ACC112 (cell line): ENCODE measurements around the gene AGAP1.

ENCODE experiments used
- H2AFZ ChIP-seq: fragments of 200-600 bp; sonication (generic); one replicate; pipeline ENCODE4 v1.6.0; 2017; ENCODE audit warnings: antibody characterized with exemption, low read length; ENCODE audit not compliant: unreplicated experiment
- H3K27ac ChIP-seq: fragments of 200-600 bp; sonication (generic); 2 replicates; pipeline ENCODE4 v1.5.1; 2014; ENCODE audit warnings: low read depth, mild to moderate bottlenecking, antibody characterized with exemption, low read length, moderate library complexity
- H3K27me3 ChIP-seq: fragments of 200-600 bp; sonication (generic); 2 replicates; pipeline ENCODE4 v1.6.1; 2014; ENCODE audit warnings: mild to moderate bottlenecking, antibody characterized with exemption, low read length, moderate library complexity, mixed read lengths; ENCODE audit not compliant: insufficient read depth
- H3K36me3 ChIP-seq: fragments of 200-600 bp; sonication (generic); 2 replicates; pipeline ENCODE4 v1.6.1; 2016; ENCODE audit warnings: mild to moderate bottlenecking, antibody characterized with exemption, low read length, moderate library complexity, mixed read lengths; ENCODE audit not compliant: insufficient read depth
- H3K4me1 ChIP-seq: fragments of 200-600 bp; sonication (generic); one replicate; pipeline ENCODE4 v1.6.1; 2016; ENCODE audit warnings: low read length, mixed read lengths; ENCODE audit not compliant: insufficient read depth, unreplicated experiment, control insufficient read depth
- H3K4me3 ChIP-seq: fragments of 200-600 bp; sonication (generic); 2 replicates; pipeline ENCODE4 v1.5.1; 2014; ENCODE audit warnings: mild to moderate bottlenecking, low read depth, low read length
- H3K79me2 ChIP-seq: fragments of 200-600 bp; sonication (generic); one replicate; pipeline ENCODE4 v1.6.0; 2016; ENCODE audit warnings: low read length; ENCODE audit not compliant: control insufficient read depth, unreplicated experiment, insufficient read depth

AGAP1 gene

DNA sequence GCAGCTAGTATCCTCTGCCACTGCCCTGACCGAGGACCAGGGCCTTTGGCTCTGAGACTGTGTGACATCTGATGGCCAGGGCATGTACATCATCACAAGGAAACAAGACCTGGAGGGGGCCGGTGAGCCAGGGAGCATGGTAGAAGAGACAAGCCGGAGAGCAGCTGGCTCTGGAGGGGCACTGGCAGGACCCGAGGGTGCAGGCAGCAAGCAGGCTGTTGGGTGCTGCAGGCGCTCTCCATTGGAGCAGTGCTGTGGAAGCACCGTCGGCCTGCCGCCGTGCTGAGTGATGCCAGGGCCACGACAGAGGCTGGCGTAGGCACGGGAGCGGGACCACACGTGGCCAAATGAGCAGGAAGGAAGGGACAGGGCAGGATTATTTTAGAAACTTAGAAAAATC is 339.1 kb downstream of the AGAP1 start:
- peaks cover 2% of the 10 kb centered on the region for H3K4me1 ChIP-seq
- H3K36me3 ChIP-seq, result no peaks in the 10 kb centered on the region
- no peaks in the 10 kb centered on the region for H3K27me3 ChIP-seq
- no peak overlapping the region for H3K27ac ChIP-seq
- no peaks in the 10 kb centered on the region for H3K79me2 ChIP-seq
- H3K4me3 ChIP-seq, result no peak overlapping the region
- no peak overlapping the region for H2AFZ ChIP-seq

DNA sequence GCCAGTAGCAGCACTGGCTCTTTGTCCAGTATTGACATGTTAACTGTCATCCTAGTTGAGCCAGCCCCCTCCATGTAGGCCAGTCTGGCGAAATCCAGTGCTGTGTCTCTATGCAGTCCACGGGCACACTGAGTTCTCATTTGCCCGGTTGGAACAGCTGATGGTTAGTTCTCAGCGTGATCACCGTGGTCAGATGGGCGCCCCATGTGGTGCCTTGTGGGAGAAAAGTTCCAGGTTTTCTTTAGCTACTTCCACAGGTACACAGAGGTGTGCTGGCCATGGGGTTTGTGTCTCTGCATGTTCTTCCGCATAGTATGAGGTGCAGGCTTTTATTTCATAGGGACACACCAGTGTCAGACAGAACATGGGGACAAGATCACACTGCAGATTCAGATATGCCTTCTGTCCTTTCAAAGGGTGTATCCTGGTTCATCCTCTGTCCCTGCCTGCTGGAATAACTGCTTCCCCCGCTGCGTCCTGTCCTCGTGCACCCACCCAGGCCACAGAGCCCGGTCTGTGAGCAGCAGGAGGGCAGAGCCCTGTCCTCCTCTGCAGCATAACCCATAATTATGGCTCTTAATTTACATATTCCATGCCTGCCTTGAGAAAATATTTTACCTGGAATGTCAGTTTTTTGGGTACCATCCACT is 340.3 kb downstream of the AGAP1 start:
- no peaks in the 10 kb centered on the region for H3K79me2 ChIP-seq
- H3K27me3 ChIP-seq, result no peaks in the 10 kb centered on the region
- H3K27ac ChIP-seq, result no peak overlapping the region
- no peak overlapping the region for H2AFZ ChIP-seq
- H3K4me3 ChIP-seq, result no peak overlapping the region
- no peaks in the 10 kb centered on the region for H3K36me3 ChIP-seq
- H3K4me1 ChIP-seq, result no peaks in the 10 kb centered on the region

DNA sequence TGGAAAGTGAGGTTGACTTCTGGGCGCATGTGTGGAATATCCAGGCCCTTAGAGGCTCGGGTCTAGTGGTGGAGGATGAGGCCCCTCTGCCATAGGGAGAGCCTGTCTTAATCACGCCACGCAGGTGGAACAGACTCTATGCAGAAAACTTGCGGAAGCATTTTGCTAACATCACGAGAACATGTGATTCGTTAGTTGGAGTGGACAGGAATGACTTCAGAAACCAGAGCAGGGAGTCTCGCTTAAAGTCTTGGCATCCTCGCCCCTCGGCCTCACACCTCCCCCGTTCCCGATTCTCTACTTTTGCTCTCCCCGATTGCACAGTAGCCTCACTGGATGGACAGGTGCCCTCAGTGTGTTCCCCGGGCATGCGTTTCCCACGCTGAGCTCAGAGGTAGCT is 340.9 kb downstream of the AGAP1 start:
- H3K4me3 ChIP-seq, result no peak overlapping the region
- H3K27ac ChIP-seq, result no peak overlapping the region
- H3K27me3 ChIP-seq, result no peaks in the 10 kb centered on the region
- no peaks in the 10 kb centered on the region for H3K4me1 ChIP-seq
- H2AFZ ChIP-seq, result no peak overlapping the region
- H3K36me3 ChIP-seq, result no peaks in the 10 kb centered on the region
- H3K79me2 ChIP-seq, result no peaks in the 10 kb centered on the region

DNA sequence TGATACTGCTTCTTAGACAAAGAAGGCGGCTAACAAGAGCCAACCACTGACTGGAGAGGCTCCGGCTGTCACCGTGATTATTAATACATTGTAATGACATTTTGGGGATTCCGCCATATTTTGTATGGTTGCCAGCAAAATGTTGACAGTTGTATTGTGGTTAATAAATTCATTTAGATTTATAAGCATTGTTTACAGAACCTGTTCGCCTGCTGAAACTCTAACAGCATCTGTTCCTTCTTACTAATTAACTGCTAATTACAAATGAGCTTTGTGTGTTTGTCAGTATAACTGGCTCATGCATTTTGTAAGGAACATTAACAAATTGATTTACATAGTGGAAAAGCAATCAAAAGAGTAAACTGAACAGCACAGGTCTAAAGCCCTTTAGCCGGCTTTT is 342.0 kb downstream of the AGAP1 start:
- no peaks in the 10 kb centered on the region for H3K79me2 ChIP-seq
- no peak overlapping the region for H3K4me3 ChIP-seq
- no peak overlapping the region for H2AFZ ChIP-seq
- H3K4me1 ChIP-seq, result no peaks in the 10 kb centered on the region
- H3K27me3 ChIP-seq, result no peaks in the 10 kb centered on the region
- H3K36me3 ChIP-seq, result no peaks in the 10 kb centered on the region
- no peak overlapping the region for H3K27ac ChIP-seq

DNA sequence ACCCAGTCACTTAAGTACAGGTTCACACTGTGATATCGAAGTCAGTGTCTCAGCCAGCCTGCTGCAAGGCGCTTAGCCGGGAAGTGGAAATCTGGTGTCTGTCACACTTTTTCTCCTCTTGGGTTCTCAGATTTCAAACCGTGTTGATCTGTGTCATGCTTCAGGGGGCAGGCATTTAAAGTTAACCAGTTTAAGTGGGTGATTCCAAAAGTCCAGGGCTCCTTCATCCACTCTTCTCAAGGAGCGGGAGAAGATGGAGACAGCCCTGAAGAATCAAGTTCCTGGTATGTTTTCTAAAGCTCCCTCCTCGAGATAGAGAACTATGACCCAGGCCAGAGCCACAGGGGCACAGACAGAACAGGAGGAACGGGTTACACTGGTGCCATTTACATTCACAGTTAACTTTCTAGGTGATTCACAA is 342.7 kb downstream of the AGAP1 start:
- H3K27ac ChIP-seq, result no peak overlapping the region
- no peaks in the 10 kb centered on the region for H3K36me3 ChIP-seq
- H3K4me3 ChIP-seq, result no peak overlapping the region
- H3K27me3 ChIP-seq, result no peaks in the 10 kb centered on the region
- no peaks in the 10 kb centered on the region for H3K4me1 ChIP-seq
- no peak overlapping the region for H2AFZ ChIP-seq
- no peaks in the 10 kb centered on the region for H3K79me2 ChIP-seq

DNA sequence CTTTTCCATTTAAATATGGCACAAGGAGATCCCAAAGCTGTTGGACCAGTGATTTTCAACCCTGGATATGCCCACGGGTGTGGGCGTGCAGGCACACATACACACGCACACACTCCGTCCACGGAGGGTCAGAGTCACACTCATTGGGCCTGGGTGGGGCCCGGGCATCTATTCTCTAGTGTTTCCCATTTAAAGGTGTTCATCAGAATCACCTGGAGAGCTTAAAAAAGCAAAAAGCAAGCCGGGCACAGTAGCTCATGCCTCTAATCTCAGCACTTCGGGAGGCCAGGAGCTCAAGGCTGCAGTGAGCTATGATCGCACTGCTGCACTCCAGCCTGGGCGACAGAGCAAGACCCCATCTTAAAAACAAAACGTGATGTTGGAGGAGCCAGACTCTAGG is 345.4 kb downstream of the AGAP1 start:
- H2AFZ ChIP-seq, result no peak overlapping the region
- H3K36me3 ChIP-seq, result no peaks in the 10 kb centered on the region
- H3K4me3 ChIP-seq, result no peak overlapping the region
- no peaks in the 10 kb centered on the region for H3K79me2 ChIP-seq
- no peak overlapping the region for H3K27ac ChIP-seq
- H3K4me1 ChIP-seq, result no peaks in the 10 kb centered on the region
- H3K27me3 ChIP-seq, result no peaks in the 10 kb centered on the region

DNA sequence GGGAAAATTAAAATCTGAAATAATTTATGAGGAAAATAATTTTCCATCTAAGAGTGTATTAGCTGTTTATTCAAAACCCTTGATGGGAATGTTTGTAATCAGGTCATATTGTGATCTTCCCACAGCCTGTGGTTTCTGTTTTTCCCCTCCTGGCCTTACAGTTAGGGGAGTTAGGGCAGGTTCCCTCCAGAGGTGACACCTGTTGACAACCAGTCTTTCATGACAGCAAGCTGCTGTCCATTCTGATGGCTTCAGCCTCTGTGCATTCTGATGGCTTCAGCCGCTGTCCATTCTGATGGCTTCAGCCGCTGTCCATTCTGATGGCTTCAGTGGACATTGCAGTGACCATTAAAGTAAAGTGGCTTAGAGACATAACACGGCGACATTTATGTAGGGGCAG is 346.1 kb downstream of the AGAP1 start:
- Histone ChIP-seq H3K27me3 (no peaks in the 10 kb centered on the region), H3K4me3 (no peak overlapping the region), H3K36me3 (no peaks in the 10 kb centered on the region), H3K27ac (no peak overlapping the region), H3K4me1 (no peaks in the 10 kb centered on the region), H2AFZ (no peak overlapping the region), H3K79me2 (no peaks in the 10 kb centered on the region)

DNA sequence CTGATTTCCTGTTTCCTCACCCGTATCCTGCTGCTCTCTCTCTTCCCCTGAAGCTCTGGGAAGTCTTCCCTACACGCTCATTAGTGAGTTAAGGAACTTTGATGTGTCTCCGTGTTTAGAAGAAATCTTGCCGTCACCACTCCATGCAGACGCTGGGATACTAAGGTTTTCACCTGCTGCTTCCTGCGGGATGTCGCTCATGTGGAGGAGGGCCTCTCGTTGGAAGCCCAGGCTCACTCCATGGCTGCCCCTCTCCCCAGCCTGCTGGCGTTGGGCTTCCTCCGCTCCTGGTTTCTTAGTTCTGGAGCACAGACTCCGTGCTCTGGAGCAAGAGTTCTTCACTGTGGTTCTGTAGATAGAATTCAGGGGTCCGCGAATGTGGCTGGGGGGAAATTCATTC is 348.0 kb downstream of the AGAP1 start:
- no peak overlapping the region for H2AFZ ChIP-seq
- no peak overlapping the region for H3K4me3 ChIP-seq
- no peaks in the 10 kb centered on the region for H3K27me3 ChIP-seq
- H3K79me2 ChIP-seq, result no peaks in the 10 kb centered on the region
- no peaks in the 10 kb centered on the region for H3K36me3 ChIP-seq
- H3K27ac ChIP-seq, result no peak overlapping the region
- H3K4me1 ChIP-seq, result no peaks in the 10 kb centered on the region

DNA sequence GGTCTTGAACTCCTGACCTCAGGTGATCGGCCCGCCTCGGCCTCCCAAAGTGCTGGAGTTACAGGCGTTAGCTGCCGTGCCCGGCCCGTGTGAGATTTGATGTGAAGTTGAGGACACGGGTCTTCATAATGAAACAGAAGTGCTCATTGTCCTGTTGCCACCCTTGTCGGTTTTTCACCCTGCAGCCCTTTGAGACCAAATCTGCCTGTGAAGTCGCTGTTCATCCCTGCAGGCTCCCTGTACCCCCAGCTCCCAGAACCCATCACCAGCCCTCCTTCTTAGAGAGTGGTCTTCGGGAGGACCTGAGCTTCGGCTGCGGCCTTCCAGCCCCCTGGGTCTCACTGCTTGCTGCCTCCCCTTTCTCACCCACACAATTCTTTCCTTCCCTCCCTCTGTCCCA is 349.1 kb downstream of the AGAP1 start:
- Histone ChIP-seq H2AFZ (no peak overlapping the region), H3K36me3 (no peaks in the 10 kb centered on the region), H3K27me3 (no peaks in the 10 kb centered on the region), H3K4me3 (no peak overlapping the region), H3K79me2 (no peaks in the 10 kb centered on the region), H3K27ac (no peak overlapping the region), H3K4me1 (no peaks in the 10 kb centered on the region)

DNA sequence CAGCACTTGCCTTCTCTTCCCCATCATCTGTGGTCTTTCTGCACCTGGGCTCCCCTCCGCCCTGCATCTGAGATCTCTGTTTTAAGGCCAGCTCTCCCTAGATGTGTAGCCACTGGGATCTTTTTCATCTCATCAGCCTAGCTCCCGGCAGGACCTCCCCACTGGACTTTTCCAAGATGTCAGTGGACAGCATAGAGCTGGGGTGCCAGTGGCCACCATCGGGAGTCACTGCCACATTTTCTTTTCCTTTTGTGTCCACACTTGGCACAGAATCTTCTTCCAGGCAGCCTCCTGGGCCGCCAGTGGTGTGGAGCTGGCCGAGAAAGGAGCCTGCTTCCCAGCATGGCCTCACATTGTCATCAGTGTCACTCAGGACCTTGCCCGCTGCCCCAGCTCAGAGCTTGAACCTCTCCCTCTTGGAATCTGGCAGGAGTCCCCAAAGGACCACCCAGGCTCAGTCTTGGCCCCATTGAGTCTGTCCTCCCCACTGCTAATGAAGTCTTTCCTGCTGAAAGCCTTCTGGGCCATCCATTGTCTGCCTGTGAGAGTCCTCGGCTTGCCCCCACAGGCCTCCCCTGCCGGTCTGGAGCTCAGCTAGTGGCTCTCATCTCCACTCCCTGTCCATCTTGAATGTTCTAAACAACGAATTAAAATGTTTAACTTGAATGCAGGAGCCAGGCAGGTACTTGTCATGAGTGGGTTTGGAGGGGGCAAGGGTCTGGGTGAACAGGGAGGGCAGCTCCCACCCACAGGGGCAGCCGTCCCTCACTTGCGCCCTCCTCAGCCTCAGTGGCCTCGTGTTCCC is 349.9 kb downstream of the AGAP1 start:
- no peak overlapping the region for H3K4me3 ChIP-seq
- no peaks in the 10 kb centered on the region for H3K27me3 ChIP-seq
- no peak overlapping the region for H3K27ac ChIP-seq
- no peak overlapping the region for H2AFZ ChIP-seq
- no peaks in the 10 kb centered on the region for H3K79me2 ChIP-seq
- no peaks in the 10 kb centered on the region for H3K36me3 ChIP-seq
- no peaks in the 10 kb centered on the region for H3K4me1 ChIP-seq

DNA sequence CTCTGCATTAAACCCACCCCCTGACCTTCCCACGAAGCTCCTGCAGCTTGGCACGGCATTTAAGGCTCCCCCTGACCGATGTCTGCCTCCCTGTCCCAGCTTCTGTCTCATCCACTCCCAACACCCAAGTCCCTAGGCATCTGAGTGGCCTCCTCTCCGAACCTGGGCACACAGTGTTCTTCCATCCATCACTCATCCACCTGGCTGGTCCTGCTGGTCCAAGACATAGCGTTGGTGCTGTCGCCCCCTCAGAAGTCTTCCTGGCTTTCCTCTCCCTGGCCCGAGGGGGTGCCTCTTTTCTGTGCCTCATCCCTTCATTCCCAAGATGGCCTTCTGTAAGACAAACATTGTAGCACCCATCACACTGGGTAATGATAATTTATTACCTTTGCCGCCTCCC is 350.7 kb downstream of the AGAP1 start:
- Histone ChIP-seq H3K4me3 (no peak overlapping the region), H3K27me3 (no peaks in the 10 kb centered on the region), H2AFZ (no peak overlapping the region), H3K27ac (no peak overlapping the region), H3K79me2 (no peaks in the 10 kb centered on the region), H3K36me3 (no peaks in the 10 kb centered on the region), H3K4me1 (no peaks in the 10 kb centered on the region)
